Measurements from ENCODE around the gene COL5A2.

The COL5A2 gene

GRCh38 chr2:189208254-189208653 lies 28.7 kb upstream of the COL5A2 start:
- Histone ChIP-seq H3K36me3 (ENCODE audit: control insufficient read depth, low read depth, low read length) (no peaks in the 10 kb centered on the region), H3K27me3 (ENCODE audit: control insufficient read depth, insufficient read depth, low read length) (no peaks in the 10 kb centered on the region), H3K9ac (ENCODE audit: low read length) (no peak overlapping the region), H3K4me3 (ENCODE audit: low read length) (no peak overlapping the region), H3K9me3 (ENCODE audit: control insufficient read depth, low read depth, low read length) (no peaks in the 10 kb centered on the region), H3K27ac (ENCODE audit: low read length) (no peak overlapping the region), H3K4me1 (ENCODE audit: control insufficient read depth, low read depth, low read length) (peaks cover 10% of the 10 kb centered on the region)

- no peaks in the 10 kb centered on the region for H3K9me3 ChIP-seq (ENCODE audit: control insufficient read depth, low read depth, low read length)
- no peaks in the 10 kb centered on the region for H3K36me3 ChIP-seq (ENCODE audit: control insufficient read depth, low read depth, low read length)
- no peak overlapping the region for H3K9ac ChIP-seq (ENCODE audit: low read length)
- H3K4me3 ChIP-seq (ENCODE audit: low read length) = no peak overlapping the region
- no peaks in the 10 kb centered on the region for H3K27me3 ChIP-seq (ENCODE audit: control insufficient read depth, insufficient read depth, low read length)
- H3K27ac ChIP-seq (ENCODE audit: low read length) = no peak overlapping the region
- H3K4me1 ChIP-seq (ENCODE audit: control insufficient read depth, low read depth, low read length) = peaks cover under 1% of the 10 kb centered on the region
Observed at GRCh38 chr2:189204322-189204941, 24.9 kb upstream of the COL5A2 start.

GRCh38 chr2:189203177-189203799 lies 23.7 kb upstream of the COL5A2 start:
- Histone ChIP-seq H3K9ac (ENCODE audit: low read length) (no peak overlapping the region), H3K27ac (ENCODE audit: low read length) (no peak overlapping the region), H3K4me3 (ENCODE audit: low read length) (no peak overlapping the region), H3K9me3 (ENCODE audit: control insufficient read depth, low read depth, low read length) (no peaks in the 10 kb centered on the region), H3K4me1 (ENCODE audit: control insufficient read depth, low read depth, low read length) (no peaks in the 10 kb centered on the region), H3K36me3 (ENCODE audit: control insufficient read depth, low read depth, low read length) (no peaks in the 10 kb centered on the region), H3K27me3 (ENCODE audit: control insufficient read depth, insufficient read depth, low read length) (no peaks in the 10 kb centered on the region)

- H3K36me3 ChIP-seq (ENCODE audit: control insufficient read depth, low read depth, low read length) = no peaks in the 10 kb centered on the region
- H3K9ac ChIP-seq (ENCODE audit: low read length) = no peak overlapping the region
- H3K9me3 ChIP-seq (ENCODE audit: control insufficient read depth, low read depth, low read length) = no peaks in the 10 kb centered on the region
- H3K27me3 ChIP-seq (ENCODE audit: control insufficient read depth, insufficient read depth, low read length) = no peaks in the 10 kb centered on the region
- H3K4me3 ChIP-seq (ENCODE audit: low read length) = no peak overlapping the region
- H3K4me1 ChIP-seq (ENCODE audit: control insufficient read depth, low read depth, low read length) = no peaks in the 10 kb centered on the region
- H3K27ac ChIP-seq (ENCODE audit: low read length) = no peak overlapping the region
Observed at GRCh38 chr2:189199797-189200196, 20.2 kb upstream of the COL5A2 start.

- Histone ChIP-seq H3K9me3 (ENCODE audit: control insufficient read depth, low read depth, low read length) (no peaks in the 10 kb centered on the region), H3K27ac (ENCODE audit: low read length) (no peak overlapping the region), H3K9ac (ENCODE audit: low read length) (no peak overlapping the region), H3K4me1 (ENCODE audit: control insufficient read depth, low read depth, low read length) (no peaks in the 10 kb centered on the region), H3K36me3 (ENCODE audit: control insufficient read depth, low read depth, low read length) (no peaks in the 10 kb centered on the region), H3K4me3 (ENCODE audit: low read length) (no peak overlapping the region), H3K27me3 (ENCODE audit: control insufficient read depth, insufficient read depth, low read length) (no peaks in the 10 kb centered on the region)
Observed at GRCh38 chr2:189192766-189193165, 13.2 kb upstream of the COL5A2 start.

- H3K36me3 ChIP-seq (ENCODE audit: control insufficient read depth, low read depth, low read length) = no peaks in the 10 kb centered on the region
- no peaks in the 10 kb centered on the region for H3K27me3 ChIP-seq (ENCODE audit: control insufficient read depth, insufficient read depth, low read length)
- no peaks in the 10 kb centered on the region for H3K9me3 ChIP-seq (ENCODE audit: control insufficient read depth, low read depth, low read length)
- H3K27ac ChIP-seq (ENCODE audit: low read length) = no peak overlapping the region
- no peak overlapping the region for H3K9ac ChIP-seq (ENCODE audit: low read length)
- H3K4me1 ChIP-seq (ENCODE audit: control insufficient read depth, low read depth, low read length) = no peaks in the 10 kb centered on the region
- H3K4me3 ChIP-seq (ENCODE audit: low read length) = no peak overlapping the region
Observed at GRCh38 chr2:189191766-189192165, 12.2 kb upstream of the COL5A2 start.

GRCh38 chr2:189190685-189191084 lies 11.1 kb upstream of the COL5A2 start:
- Histone ChIP-seq H3K9me3 (ENCODE audit: control insufficient read depth, low read depth, low read length) (no peaks in the 10 kb centered on the region), H3K9ac (ENCODE audit: low read length) (no peak overlapping the region), H3K4me1 (ENCODE audit: control insufficient read depth, low read depth, low read length) (no peaks in the 10 kb centered on the region), H3K4me3 (ENCODE audit: low read length) (no peak overlapping the region), H3K27ac (ENCODE audit: low read length) (no peak overlapping the region), H3K36me3 (ENCODE audit: control insufficient read depth, low read depth, low read length) (no peaks in the 10 kb centered on the region), H3K27me3 (ENCODE audit: control insufficient read depth, insufficient read depth, low read length) (no peaks in the 10 kb centered on the region)

- H3K9ac ChIP-seq (ENCODE audit: low read length) = no peak overlapping the region
- no peaks in the 10 kb centered on the region for H3K9me3 ChIP-seq (ENCODE audit: control insufficient read depth, low read depth, low read length)
- H3K4me3 ChIP-seq (ENCODE audit: low read length) = no peak overlapping the region
- H3K4me1 ChIP-seq (ENCODE audit: control insufficient read depth, low read depth, low read length) = no peaks in the 10 kb centered on the region
- H3K27me3 ChIP-seq (ENCODE audit: control insufficient read depth, insufficient read depth, low read length) = no peaks in the 10 kb centered on the region
- no peak overlapping the region for H3K27ac ChIP-seq (ENCODE audit: low read length)
- H3K36me3 ChIP-seq (ENCODE audit: control insufficient read depth, low read depth, low read length) = no peaks in the 10 kb centered on the region
Observed at GRCh38 chr2:189188115-189188805, 8.7 kb upstream of the COL5A2 start.

GRCh38 chr2:189183170-189183569 lies 3.6 kb upstream of the COL5A2 start:
- Histone ChIP-seq H3K27me3 (ENCODE audit: control insufficient read depth, insufficient read depth, low read length) (no peaks in the 10 kb centered on the region), H3K36me3 (ENCODE audit: control insufficient read depth, low read depth, low read length) (no peaks in the 10 kb centered on the region), H3K9ac (ENCODE audit: low read length) (no peak overlapping the region), H3K4me1 (ENCODE audit: control insufficient read depth, low read depth, low read length) (peaks cover 19% of the 10 kb centered on the region), H3K9me3 (ENCODE audit: control insufficient read depth, low read depth, low read length) (no peaks in the 10 kb centered on the region), H3K4me3 (ENCODE audit: low read length) (no peak overlapping the region), H3K27ac (ENCODE audit: low read length) (no peak overlapping the region)

- Histone ChIP-seq H3K9ac (ENCODE audit: low read length) (no peak overlapping the region), H3K4me3 (ENCODE audit: low read length) (no peak overlapping the region), H3K27ac (ENCODE audit: low read length) (no peak overlapping the region), H3K9me3 (ENCODE audit: control insufficient read depth, low read depth, low read length) (no peaks in the 10 kb centered on the region), H3K4me1 (ENCODE audit: control insufficient read depth, low read depth, low read length) (peaks cover 23% of the 10 kb centered on the region), H3K36me3 (ENCODE audit: control insufficient read depth, low read depth, low read length) (no peaks in the 10 kb centered on the region), H3K27me3 (ENCODE audit: control insufficient read depth, insufficient read depth, low read length) (no peaks in the 10 kb centered on the region)
Observed at GRCh38 chr2:189181706-189182105, 2.1 kb upstream of the COL5A2 start.

GRCh38 chr2:189178726-189179569 lies 613 bp downstream of the COL5A2 start:
- peak overlapping the region; percentile 72 for H3K4me3 ChIP-seq (ENCODE audit: low read length)
- no peaks in the 10 kb centered on the region for H3K27me3 ChIP-seq (ENCODE audit: control insufficient read depth, insufficient read depth, low read length)
- H3K27ac ChIP-seq (ENCODE audit: low read length) = no peak overlapping the region
- H3K9ac ChIP-seq (ENCODE audit: low read length) = peak overlapping the region; percentile 33
- peaks cover 23% of the 10 kb centered on the region for H3K4me1 ChIP-seq (ENCODE audit: control insufficient read depth, low read depth, low read length)
- H3K9me3 ChIP-seq (ENCODE audit: control insufficient read depth, low read depth, low read length) = no peaks in the 10 kb centered on the region
- no peaks in the 10 kb centered on the region for H3K36me3 ChIP-seq (ENCODE audit: control insufficient read depth, low read depth, low read length)
